ENCODE measurements around the gene ANKHD1. TPM values are rescaled to one million over a fixed set of nuclear protein-coding genes. Genes with fewer than 3 reads are reported as not detected.

Gene ANKHD1
- total and polyA plus RNA-seq, 4 donors = 33.2 to 116 (median 60.1) TPM

GRCh38 chr5:140480310-140481014 is 78.8 kb downstream of the ANKHD1 start (continued):
- no peak for TF ChIP-seq CTCF (IDR thresholded peaks at IDR 0.05; ENCODE audit: low read depth, low read length, missing input control)
- TF ChIP-seq TAF1 (conservative IDR thresholded peaks at IDR 0.05) = no peak
- TF ChIP-seq FOXA1 (IDR thresholded peaks at IDR 0.05) = no peak
- TF ChIP-seq ATF3 (IDR thresholded peaks at IDR 0.05) = no peak
- TF ChIP-seq, protein P1, sequence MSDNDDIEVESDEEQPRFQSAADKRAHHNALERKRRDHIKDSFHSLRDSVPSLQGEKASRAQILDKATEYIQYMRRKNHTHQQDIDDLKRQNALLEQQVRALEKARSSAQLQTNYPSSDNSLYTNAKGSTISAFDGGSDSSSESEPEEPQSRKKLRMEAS (IDR thresholded peaks at IDR 0.05) = no peak
- no peak for TF ChIP-seq YY1 (IDR thresholded peaks at IDR 0.05)
- no peak for TF ChIP-seq JUND (IDR thresholded peaks at IDR 0.05)

DNA sequence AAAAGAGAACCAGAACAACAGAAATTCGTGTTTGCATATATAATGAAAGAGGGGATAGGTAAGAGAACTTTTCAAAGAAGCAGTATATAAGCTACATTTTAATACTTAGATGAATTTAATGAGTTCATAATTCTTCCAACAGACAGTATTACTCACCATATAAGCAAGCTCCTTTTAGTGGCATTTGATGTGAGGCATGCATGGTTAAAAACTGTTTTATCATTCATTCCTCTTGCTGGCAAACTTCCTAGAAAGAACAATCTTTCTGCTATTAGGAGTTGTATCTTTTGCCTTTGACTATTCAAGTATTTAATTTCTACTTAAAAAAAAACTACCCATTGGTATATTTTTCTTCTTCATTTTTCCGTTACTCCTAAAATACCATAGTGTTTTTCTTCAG is 80.1 kb downstream of the ANKHD1 start:
- Histone ChIP-seq H3K27ac (ENCODE audit: low read depth in 1 of 2, low read length in 2 of 2) (no peak overlapping the region), H3K4me1 (ENCODE audit: control insufficient read depth in 4 of 4, insufficient read depth in 4 of 4, low read length in 3 of 4) (no peaks in the 10 kb centered on the region), H3K4me3 (ENCODE audit: low read depth in 1 of 3, low read length in 3 of 3) (no peak overlapping the region), H3K9ac (ENCODE audit: low read depth in 1 of 2, low read length in 2 of 2) (no peak overlapping the region), H3K9me3 (ENCODE audit: control insufficient read depth in 4 of 4, low read length in 3 of 4) (no peaks in the 10 kb centered on the region), H3K27me3 (ENCODE audit: control insufficient read depth in 4 of 4, insufficient read depth in 4 of 4, low read length in 3 of 4) (no peaks in the 10 kb centered on the region), H3K36me3 (ENCODE audit: control insufficient read depth in 4 of 4, insufficient read depth in 3 of 4, low read depth in 1 of 4, low read length in 3 of 4) (peaks cover 6 to 34% (median 18%) of the 10 kb centered on the region in 4 donors)
- TF ChIP-seq HNF4A (conservative IDR thresholded peaks at IDR 0.05) (no peak), RXRA (IDR thresholded peaks at IDR 0.05) (no peak), FOXA2 (IDR thresholded peaks at IDR 0.05) (no peak), ZBTB33 (IDR thresholded peaks at IDR 0.05) (no peak), RAD21 (IDR thresholded peaks at IDR 0.05) (no peak), GABPA (IDR thresholded peaks at IDR 0.05 in 1 of 2, conservative IDR thresholded peaks at IDR 0.05 in 1 of 2) (no peak), HNF4G (IDR thresholded peaks at IDR 0.05) (no peak), TAF1 (conservative IDR thresholded peaks at IDR 0.05) (no peak), YY1 (IDR thresholded peaks at IDR 0.05) (no peak), NR2F2 (IDR thresholded peaks at IDR 0.05) (no peak)
- DNase-seq (ENCODE audit: low spot score) = no peak
- WGBS = 92% methylated on average over 2 of the region's 2 CpGs

DNA sequence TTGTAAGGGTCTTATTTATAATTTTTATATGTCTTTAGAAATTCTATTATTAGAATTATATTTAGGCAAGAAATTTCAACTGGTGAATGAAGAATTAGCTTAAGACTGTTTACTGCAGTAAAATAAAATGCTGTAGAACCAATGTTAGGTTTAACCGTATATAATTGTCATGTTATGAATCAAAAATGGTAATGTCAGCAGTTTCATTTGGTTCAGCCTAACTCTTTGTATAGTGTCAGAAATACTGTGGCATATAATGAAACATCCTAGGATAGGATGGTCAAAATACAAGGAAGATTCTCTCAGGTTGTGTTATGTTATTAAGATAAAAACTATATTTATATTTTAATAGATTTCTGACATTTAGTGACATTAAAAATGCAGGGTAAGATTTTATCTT is 81.4 kb downstream of the ANKHD1 start:
- no peaks in the 10 kb centered on the region for H3K9me3 ChIP-seq (ENCODE audit: control insufficient read depth in 4 of 4, low read length in 3 of 4)
- H3K27me3 ChIP-seq (ENCODE audit: control insufficient read depth in 4 of 4, insufficient read depth in 4 of 4, low read length in 3 of 4) = no peaks in the 10 kb centered on the region
- H3K4me3 ChIP-seq (ENCODE audit: low read depth in 1 of 3, low read length in 3 of 3) = no peak overlapping the region
- H3K27ac ChIP-seq (ENCODE audit: low read depth in 1 of 2, low read length in 2 of 2) = no peak overlapping the region
- DNase-seq (ENCODE audit: low spot score) = no peak
- no peak overlapping the region for H3K9ac ChIP-seq (ENCODE audit: low read depth in 1 of 2, low read length in 2 of 2)
- H3K36me3 ChIP-seq (ENCODE audit: control insufficient read depth in 4 of 4, insufficient read depth in 3 of 4, low read depth in 1 of 4, low read length in 3 of 4) = peaks cover 6 to 40% (median 26%) of the 10 kb centered on the region in 4 donors
- WGBS = 98% methylated on average over 1 of the region's 1 CpG
- no peaks in the 10 kb centered on the region for H3K4me1 ChIP-seq (ENCODE audit: control insufficient read depth in 4 of 4, insufficient read depth in 4 of 4, low read length in 3 of 4)
- TF ChIP-seq NR2F2 (IDR thresholded peaks at IDR 0.05) (no peak), ZBTB33 (IDR thresholded peaks at IDR 0.05) (no peak), TAF1 (conservative IDR thresholded peaks at IDR 0.05) (no peak), JUND (IDR thresholded peaks at IDR 0.05) (no peak), YY1 (IDR thresholded peaks at IDR 0.05) (no peak), FOXA2 (IDR thresholded peaks at IDR 0.05) (no peak), RAD21 (IDR thresholded peaks at IDR 0.05) (no peak), CTCF (IDR thresholded peaks at IDR 0.05; ENCODE audit: low read depth, low read length, missing input control) (no peak), ATF3 (IDR thresholded peaks at IDR 0.05) (no peak)
